H9 (cell line): Measurements from ENCODE around the gene FNDC3B. TPM values are rescaled to one million over a fixed set of nuclear protein-coding genes. Genes with fewer than 3 reads are reported as not detected.

Experiments
- DNase-seq: peaks from one replicate; pipeline ENCODE4 v3.0.0-alpha.2; 2017
- H2AFZ ChIP-seq: one replicate; pipeline ENCODE4 v1.6.1; 2013; ENCODE audit warnings: mild to moderate bottlenecking, low read length, control low read depth, moderate library complexity
- H2AK5ac ChIP-seq: 2 replicates; pipeline ENCODE4 v1.6.1; 2013; ENCODE audit warnings: low read length, control low read depth, mixed read lengths; ENCODE audit not compliant: insufficient read length
- H2BK120ac ChIP-seq: one replicate; pipeline ENCODE4 v1.6.1; 2013; ENCODE audit warnings: low read depth, mild to moderate bottlenecking, low read length, control low read depth, inconsistent platforms; ENCODE audit not compliant: poor library complexity, severe bottlenecking
- H2BK12ac ChIP-seq: 2 replicates; pipeline ENCODE4 v1.6.1; 2013; ENCODE audit warnings: low read length, control low read depth, mixed read lengths, low read depth; ENCODE audit not compliant: insufficient read length
- H2BK15ac ChIP-seq: 2 replicates; pipeline ENCODE4 v1.6.1; 2013; ENCODE audit warnings: low read depth, low read length, control low read depth
- H2BK20ac ChIP-seq: one replicate; pipeline ENCODE4 v1.6.1; 2013; ENCODE audit warnings: low read depth, mild to moderate bottlenecking, low read length, control low read depth, inconsistent platforms; ENCODE audit not compliant: poor library complexity, severe bottlenecking
- H2BK5ac ChIP-seq: 2 replicates; pipeline ENCODE4 v1.6.1; 2013; ENCODE audit warnings: low read length, control low read depth, mixed read lengths; ENCODE audit not compliant: insufficient read length
- H3K14ac ChIP-seq: 2 replicates; pipeline ENCODE4 v1.6.1; 2013; ENCODE audit warnings: low read length, control low read depth; ENCODE audit not compliant: insufficient read depth
- H3K18ac ChIP-seq: 2 replicates; pipeline ENCODE4 v1.6.1; 2013; ENCODE audit warnings: low read depth, mild to moderate bottlenecking, mixed read lengths, low read length, control low read depth; ENCODE audit not compliant: insufficient read length
- H3K23ac ChIP-seq: 2 replicates; pipeline ENCODE4 v1.6.1; 2013; ENCODE audit warnings: low read length, control low read depth, mixed read lengths, low read depth; ENCODE audit not compliant: insufficient read length
- H3K23me2 ChIP-seq: 2 replicates; pipeline ENCODE4 v1.6.1; 2013; ENCODE audit warnings: low read depth, mild to moderate bottlenecking, mixed read lengths, low read length, control low read depth; ENCODE audit not compliant: insufficient read length, poor library complexity, severe bottlenecking
- H3K27ac ChIP-seq: 2 replicates; pipeline ENCODE4 v1.5.1; 2013; ENCODE audit warnings: low read length, control low read depth, mixed read lengths, low read depth; ENCODE audit not compliant: insufficient read length
- H3K27me3 ChIP-seq: 2 replicates; pipeline ENCODE4 v1.6.1; 2013; ENCODE audit warnings: low read length, control low read depth, inconsistent platforms; ENCODE audit not compliant: insufficient read depth
- H3K4ac ChIP-seq: 2 replicates; pipeline ENCODE4 v1.6.1; 2013; ENCODE audit warnings: low read depth, mild to moderate bottlenecking, control low read depth, inconsistent platforms, low read length, moderate library complexity
- H3K4me1 ChIP-seq: 2 replicates; pipeline ENCODE4 v1.6.1; 2013; ENCODE audit warnings: low read length, control low read depth, inconsistent platforms; ENCODE audit not compliant: insufficient read depth
- H3K4me2 ChIP-seq: 2 replicates; pipeline ENCODE4 v1.6.1; 2013; ENCODE audit warnings: low read length, control low read depth, mixed read lengths; ENCODE audit not compliant: insufficient read length, insufficient read depth
- H3K56ac ChIP-seq: 2 replicates; pipeline ENCODE4 v1.6.1; 2013; ENCODE audit warnings: low read depth, mild to moderate bottlenecking, mixed read lengths, low read length, control low read depth; ENCODE audit not compliant: insufficient read length
- H3K79me1 ChIP-seq: 2 replicates; pipeline ENCODE4 v1.6.1; 2013; ENCODE audit warnings: low read depth, mild to moderate bottlenecking, moderate library complexity, low read length, control low read depth, inconsistent platforms; ENCODE audit not compliant: insufficient read depth, poor library complexity, severe bottlenecking
- H3K79me2 ChIP-seq: 2 replicates; pipeline ENCODE4 v1.6.1; 2013; ENCODE audit warnings: low read length, control low read depth, inconsistent platforms; ENCODE audit not compliant: insufficient read depth
- H3K9ac ChIP-seq: 2 replicates; pipeline ENCODE4 v1.6.1; 2013; ENCODE audit warnings: low read length, control low read depth, mixed read lengths; ENCODE audit not compliant: insufficient read length; ENCODE audit errors: extremely low read depth
- H3K9me3 ChIP-seq: one replicate; pipeline ENCODE4 v1.6.1; 2013; ENCODE audit warnings: low read depth, low read length, inconsistent platforms; ENCODE audit not compliant: control insufficient read depth
- H3T11ph ChIP-seq: one replicate; pipeline ENCODE4 v1.6.1; 2013; ENCODE audit warnings: mild to moderate bottlenecking, low read length, control low read depth, inconsistent platforms
- H4K20me1 ChIP-seq: one replicate; pipeline ENCODE4 v1.6.1; 2013; ENCODE audit not compliant: control insufficient read depth, insufficient read length, insufficient read depth
- H4K5ac ChIP-seq: 2 replicates; pipeline ENCODE4 v1.6.1; 2013; ENCODE audit warnings: low read depth, mild to moderate bottlenecking, mixed read lengths, low read length, control low read depth; ENCODE audit not compliant: insufficient read length
- H4K8ac ChIP-seq: replicated peaks from 2 replicates; pipeline ENCODE4 v1.6.1; 2013; ENCODE audit warnings: low read length, control low read depth, mixed read lengths, low read depth; ENCODE audit not compliant: insufficient read length
- H4K91ac ChIP-seq: 2 replicates; pipeline ENCODE4 v1.6.1; 2013; ENCODE audit warnings: low read depth, mild to moderate bottlenecking, moderate library complexity, mixed read lengths, low read length, control low read depth; ENCODE audit not compliant: insufficient read length
- H3K27ac Mint-ChIP-seq, 3 experiments: 2 replicates in 2 of 3; 3 replicates in 1 of 3; pipeline ENCODE4 v1.8.0; 2020 to 2021; ENCODE audit warnings: mixed read lengths in 3 of 3, mild to moderate bottlenecking in 1 of 3, moderate library complexity in 1 of 3
- H3K27me3 Mint-ChIP-seq: 2 replicates; pipeline ENCODE4 v1.8.0; 2021; ENCODE audit warnings: low read depth, mild to moderate bottlenecking, moderate library complexity, mixed read lengths
- H3K36me3 Mint-ChIP-seq, 3 experiments: 2 replicates in 2 of 3; 3 replicates in 1 of 3; pipeline ENCODE4 v1.8.0; 2020 to 2021; ENCODE audit warnings: low read depth in 3 of 3, mixed read lengths in 3 of 3; ENCODE audit not compliant: insufficient read depth in 1 of 3
- H3K4me1 Mint-ChIP-seq, 2 experiments: 2 replicates each; pipeline ENCODE4 v1.8.0; 2020; ENCODE audit warnings: mixed read lengths in 2 of 2
- H3K4me3 Mint-ChIP-seq, 2 experiments: 2 replicates in 1 of 2; 3 replicates in 1 of 2; pipeline ENCODE4 v1.8.0; 2020 to 2021; ENCODE audit warnings: mild to moderate bottlenecking in 2 of 2, mixed read lengths in 2 of 2, moderate library complexity in 1 of 2
- H3K9me3 Mint-ChIP-seq, 2 experiments: 2 replicates in 1 of 2; 3 replicates in 1 of 2; pipeline ENCODE4 v1.8.0; 2020; ENCODE audit warnings: mild to moderate bottlenecking in 2 of 2, mixed read lengths in 2 of 2, moderate library complexity in 1 of 2
- CTCF ChIP-seq: fragments of 200-600 bp; sonication (generic); conservative IDR thresholded peaks from 3 replicates; pipeline ENCODE4 v1.8.0; 2021; ENCODE audit warnings: antibody characterized with exemption, mild to moderate bottlenecking
- WGBS: extraction: QIAGEN DNeasy Blood & Tissue Kit; methylation state at CpG from one replicate; pipeline ENCODE4 v1.1.7; 2013; ENCODE audit warnings: missing lambda C conversion rate, low lambda C conversion rate, mixed read lengths; ENCODE audit not compliant: insufficient read length; ENCODE audit errors: extremely low coverage; 5-methylcytosine and 5-hydroxymethylcytosine counted together
- total RNA-seq: library from RNA; stranded (reverse); gene quantifications from 2 replicates; pipeline ENCODE4 v1.2.1, GENCODE V29; 2021

FNDC3B gene
- total RNA-seq, 1 experiment from 2014 or later = 43.8 TPM

- Histone ChIP-seq H3K9me3 (no peaks in the 10 kb centered on the region), H3K79me1 (no peaks in the 10 kb centered on the region), H3K23me2 (no peaks in the 10 kb centered on the region), H4K20me1 (no peaks in the 10 kb centered on the region), H3K4ac (no peak overlapping the region), H4K91ac (no peak overlapping the region), H3T11ph (no peak overlapping the region), H2BK120ac (no peak overlapping the region), H3K14ac (no peak overlapping the region), H3K23ac (no peak overlapping the region), H2AK5ac (no peak overlapping the region), H2BK5ac (no peak overlapping the region), H3K79me2 (no peaks in the 10 kb centered on the region), H3K9ac (no peak overlapping the region), H3K56ac (no peak overlapping the region), H2BK12ac (no peak overlapping the region), H2AFZ (no peak overlapping the region), H2BK15ac (no peak overlapping the region), H3K27me3 (no peaks in the 10 kb centered on the region), H3K4me2 (no peak overlapping the region), H3K18ac (no peak overlapping the region), H3K4me1 (no peaks in the 10 kb centered on the region; the same call in 1 of the 2 replicates), H3K27ac (no peak overlapping the region), H4K5ac (no peak overlapping the region), H2BK20ac (no peak overlapping the region), H4K8ac (no peak overlapping the region)
- Mint-ChIP-seq H3K4me3 (no peak overlapping the region), H3K27me3 (no peaks in the 10 kb centered on the region; the same call in 1 of the 2 replicates), H3K27ac (no peak overlapping the region), H3K36me3 (peaks cover 0 to 4% (median 0%) of the 10 kb centered on the region in 3 experiments; a peak in 1 of 7 replicates), H3K4me1 (no peaks in the 10 kb centered on the region; a peak in 1 of 4 replicates), H3K9me3 (peaks cover 0 to 2% of the 10 kb centered on the region in 2 experiments; a peak in 2 of 5 replicates)
- no peak for TF ChIP-seq CTCF
- no peak for DNase-seq
- WGBS = no CpG with 5 or more reads among the region's 4 CpGs
Observed at GRCh38 chr3:172021859-172022258, 17.5 kb upstream of the FNDC3B start.
